Suprapubic skin (tissue), 3 donors: ENCODE data around the gene RPL10A.

ENCODE experiments used
- POLR2A ChIP-seq, 2 donors: fragments of 450-650 bp; IDR thresholded peaks; one replicate each; pipeline ENCODE4 v1.6.1; 2017; ENCODE audit warnings: antibody characterized with exemption in 2 of 2, mild to moderate bottlenecking in 2 of 2, moderate library complexity in 2 of 2
- TF ChIP-seq, protein P1 (sequence below), 2 donors: fragments of 200-600 bp in 1 of 2; fragments of 450-650 bp in 1 of 2; sonication (generic) in 1 of 2; IDR thresholded peaks; one replicate each; pipeline ENCODE4 v1.5.1; 2016 to 2019; ENCODE audit warnings: antibody characterized with exemption in 2 of 2, mild to moderate bottlenecking in 1 of 2, moderate library complexity in 1 of 2

- TF ChIP-seq POLR2A (IDR thresholded peaks at IDR 0.05) = no peak
- TF ChIP-seq, protein P1, sequence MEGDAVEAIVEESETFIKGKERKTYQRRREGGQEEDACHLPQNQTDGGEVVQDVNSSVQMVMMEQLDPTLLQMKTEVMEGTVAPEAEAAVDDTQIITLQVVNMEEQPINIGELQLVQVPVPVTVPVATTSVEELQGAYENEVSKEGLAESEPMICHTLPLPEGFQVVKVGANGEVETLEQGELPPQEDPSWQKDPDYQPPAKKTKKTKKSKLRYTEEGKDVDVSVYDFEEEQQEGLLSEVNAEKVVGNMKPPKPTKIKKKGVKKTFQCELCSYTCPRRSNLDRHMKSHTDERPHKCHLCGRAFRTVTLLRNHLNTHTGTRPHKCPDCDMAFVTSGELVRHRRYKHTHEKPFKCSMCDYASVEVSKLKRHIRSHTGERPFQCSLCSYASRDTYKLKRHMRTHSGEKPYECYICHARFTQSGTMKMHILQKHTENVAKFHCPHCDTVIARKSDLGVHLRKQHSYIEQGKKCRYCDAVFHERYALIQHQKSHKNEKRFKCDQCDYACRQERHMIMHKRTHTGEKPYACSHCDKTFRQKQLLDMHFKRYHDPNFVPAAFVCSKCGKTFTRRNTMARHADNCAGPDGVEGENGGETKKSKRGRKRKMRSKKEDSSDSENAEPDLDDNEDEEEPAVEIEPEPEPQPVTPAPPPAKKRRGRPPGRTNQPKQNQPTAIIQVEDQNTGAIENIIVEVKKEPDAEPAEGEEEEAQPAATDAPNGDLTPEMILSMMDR (IDR thresholded peaks at IDR 0.05) = no peak
Measured at GRCh38 chr6:35489995-35490791, 22.0 kb downstream of the RPL10A start.
